SK-N-SH treated with all-trans-retinoic acid at 6 μM for 48 hours (cell line): ENCODE data around the gene SSRP1.

Source experiments
- ATAC-seq: fragments of 200-7000 bp; cut with Tn5 transposase; 3 replicates; pipeline ENCODE4 v1.9.1; 2020; ENCODE audit warnings: mild to moderate bottlenecking, moderate library complexity
- ARNTL ChIP-seq: fragments of 450-650 bp; formaldehyde crosslinking; IDR thresholded peaks from 2 replicates; pipeline ENCODE4 v1.5.0; 2020; ENCODE audit warnings: low read depth, mild to moderate bottlenecking, moderate library complexity, borderline replicate concordance
- BACH2 ChIP-seq: fragments of 250-450 bp; sonication (Bioruptor Pico); IDR thresholded peaks from 2 replicates; pipeline ENCODE4 v1.9.0; 2021; ENCODE audit warnings: mild to moderate bottlenecking, borderline replicate concordance
- CREB5 ChIP-seq: fragments of 250-450 bp; sonication (Bioruptor Pico); IDR thresholded peaks from 2 replicates; pipeline ENCODE4 v1.5.1; 2020; ENCODE audit warnings: low read depth, mild to moderate bottlenecking, moderate library complexity
- CSDC2 ChIP-seq: fragments of 250-450 bp; sonication (Bioruptor Pico); IDR thresholded peaks from 2 replicates; pipeline ENCODE4 v1.5.0; 2020; ENCODE audit warnings: mild to moderate bottlenecking, moderate library complexity
- CSRNP3 ChIP-seq: fragments of 250-450 bp; sonication (Bioruptor Pico); IDR thresholded peaks from 2 replicates; pipeline ENCODE4 v1.5.1; 2021; ENCODE audit warnings: mild to moderate bottlenecking, moderate library complexity
- ESRRG ChIP-seq: fragments of 250-450 bp; sonication (Bioruptor Pico); IDR thresholded peaks from 2 replicates; pipeline ENCODE4 v1.6.1; 2021; ENCODE audit warnings: mild to moderate bottlenecking
- GLIS3 ChIP-seq: fragments of 250-450 bp; sonication (Bioruptor Pico); IDR thresholded peaks from 2 replicates; pipeline ENCODE4 v1.5.0; 2020; ENCODE audit warnings: mild to moderate bottlenecking, moderate library complexity
- ISL1 ChIP-seq: fragments of 250-450 bp; sonication (Bioruptor Pico); IDR thresholded peaks from 2 replicates; pipeline ENCODE4 v2.1.2; 2022; ENCODE audit warnings: mild to moderate bottlenecking, moderate library complexity
- PATZ1 ChIP-seq: fragments of 250-450 bp; sonication (Bioruptor Pico); IDR thresholded peaks from 2 replicates; pipeline ENCODE4 v1.8.0; 2020; ENCODE audit warnings: mild to moderate bottlenecking, moderate library complexity, borderline replicate concordance
- PPARA ChIP-seq: fragments of 250-450 bp; sonication (Bioruptor Pico); IDR thresholded peaks from 2 replicates; pipeline ENCODE4 v1.5.0; 2020; ENCODE audit warnings: mild to moderate bottlenecking, borderline replicate concordance
- RARB ChIP-seq: fragments of 250-450 bp; sonication (Bioruptor Pico); IDR thresholded peaks from 2 replicates; pipeline ENCODE4 v1.8.0; 2021; ENCODE audit warnings: mild to moderate bottlenecking, moderate library complexity
- SNAI2 ChIP-seq: fragments of 250-450 bp; sonication (Bioruptor Pico); IDR thresholded peaks from 2 replicates; pipeline ENCODE4 v1.5.0; 2020; ENCODE audit warnings: mild to moderate bottlenecking, moderate library complexity
- TCF4 ChIP-seq: fragments of 250-450 bp; sonication (Bioruptor Pico); IDR thresholded peaks from 2 replicates; pipeline ENCODE4 v1.8.0; 2021; ENCODE audit warnings: mild to moderate bottlenecking, moderate library complexity, borderline replicate concordance
- TOX ChIP-seq: fragments of 250-450 bp; sonication (Bioruptor Pico); IDR thresholded peaks from 2 replicates; pipeline ENCODE4 v1.8.0; 2021; ENCODE audit warnings: mild to moderate bottlenecking, moderate library complexity, borderline replicate concordance
- TSHZ2 ChIP-seq: fragments of 250-450 bp; sonication (Bioruptor Pico); IDR thresholded peaks from 2 replicates; pipeline ENCODE4 v1.5.0; 2020; ENCODE audit warnings: mild to moderate bottlenecking, moderate library complexity
- ZC3H10 ChIP-seq: fragments of 250-450 bp; sonication (Bioruptor Pico); IDR thresholded peaks from 2 replicates; pipeline ENCODE4 v1.5.1; 2021; ENCODE audit warnings: mild to moderate bottlenecking, moderate library complexity
- ZFP3 ChIP-seq: fragments of 250-450 bp; sonication (Bioruptor Pico); IDR thresholded peaks from 2 replicates; pipeline ENCODE4 v1.5.0; 2020; ENCODE audit warnings: mild to moderate bottlenecking, moderate library complexity
- ZFP30 ChIP-seq: fragments of 450-650 bp; formaldehyde crosslinking; IDR thresholded peaks from 2 replicates; pipeline ENCODE4 v1.5.0; 2022; ENCODE audit warnings: mild to moderate bottlenecking, moderate library complexity
- ZNF565 ChIP-seq: fragments of 450-650 bp; formaldehyde crosslinking; conservative IDR thresholded peaks from 2 replicates; pipeline ENCODE4 v1.5.0; 2020; ENCODE audit warnings: low read depth, mild to moderate bottlenecking, moderate library complexity
- ZNF70 ChIP-seq: fragments of 450-650 bp; formaldehyde crosslinking; IDR thresholded peaks from 2 replicates; pipeline ENCODE4 v1.5.0; 2020; ENCODE audit warnings: mild to moderate bottlenecking, moderate library complexity
- TF ChIP-seq, protein P1 (sequence below): fragments of 250-450 bp; sonication (Bioruptor Pico); IDR thresholded peaks from 2 replicates; pipeline ENCODE4 v1.8.0; 2021; ENCODE audit warnings: low read depth, mild to moderate bottlenecking, moderate library complexity, borderline replicate concordance

Gene SSRP1

GRCh38 chr11:57353036-57353435 lies 17.3 kb upstream of the SSRP1 start:
- ATAC-seq, result no peak

GRCh38 chr11:57349491-57350274 lies 14.0 kb upstream of the SSRP1 start:
- TF ChIP-seq TCF4 (CRISPR knock-in tag) (no peak), ZC3H10 (no peak), PATZ1 (CRISPR knock-in tag) (no peak), CSRNP3 (CRISPR knock-in tag) (no peak), BACH2 (no peak), PPARA (CRISPR knock-in tag) (no peak), ZNF70 (CRISPR knock-in tag) (no peak), ARNTL (CRISPR knock-in tag) (no peak)
- ATAC-seq, result peak; percentile 84

More at GRCh38 chr11:57353036-57353435, 17.3 kb upstream of the SSRP1 start:
- TF ChIP-seq TSHZ2 (CRISPR knock-in tag) (no peak), TCF4 (CRISPR knock-in tag) (no peak), CSDC2 (no peak), SNAI2 (CRISPR knock-in tag) (no peak), ZFP30 (CRISPR knock-in tag) (no peak), ZNF70 (CRISPR knock-in tag) (no peak), BACH2 (no peak), ISL1 (no peak), CSRNP3 (CRISPR knock-in tag) (no peak), CREB5 (CRISPR knock-in tag) (no peak), ESRRG (CRISPR knock-in tag) (no peak), GLIS3 (CRISPR knock-in tag) (no peak), PPARA (CRISPR knock-in tag) (no peak), ZC3H10 (no peak), TOX (CRISPR knock-in tag) (no peak), ZFP3 (CRISPR knock-in tag) (no peak), RARB (CRISPR knock-in tag) (no peak), ZNF565 (CRISPR knock-in tag) (no peak), ARNTL (CRISPR knock-in tag) (no peak)
- TF ChIP-seq, protein P1, sequence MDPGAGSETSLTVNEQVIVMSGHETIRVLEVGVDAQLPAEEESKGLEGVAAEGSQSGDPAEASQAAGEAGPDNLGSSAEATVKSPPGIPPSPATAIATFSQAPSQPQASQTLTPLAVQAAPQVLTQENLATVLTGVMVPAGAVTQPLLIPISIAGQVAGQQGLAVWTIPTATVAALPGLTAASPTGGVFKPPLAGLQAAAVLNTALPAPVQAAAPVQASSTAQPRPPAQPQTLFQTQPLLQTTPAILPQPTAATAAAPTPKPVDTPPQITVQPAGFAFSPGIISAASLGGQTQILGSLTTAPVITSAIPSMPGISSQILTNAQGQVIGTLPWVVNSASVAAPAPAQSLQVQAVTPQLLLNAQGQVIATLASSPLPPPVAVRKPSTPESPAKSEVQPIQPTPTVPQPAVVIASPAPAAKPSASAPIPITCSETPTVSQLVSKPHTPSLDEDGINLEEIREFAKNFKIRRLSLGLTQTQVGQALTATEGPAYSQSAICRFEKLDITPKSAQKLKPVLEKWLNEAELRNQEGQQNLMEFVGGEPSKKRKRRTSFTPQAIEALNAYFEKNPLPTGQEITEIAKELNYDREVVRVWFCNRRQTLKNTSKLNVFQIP (CRISPR knock-in tag), result no peak
